ENCODE data around the gene ATOSA. TPM values are rescaled to one million over a fixed set of nuclear protein-coding genes. Genes with fewer than 3 reads are reported as not detected.

The ATOSA gene
- total and polyA plus RNA-seq, 2 experiments from 2014 or later: 6.8 to 26.0 TPM

- DNase-seq (ENCODE audit: low spot score): no peak
- H3K79me2 ChIP-seq: peaks cover 3% of the 10 kb centered on the region
- H3K27ac ChIP-seq: no peak overlapping the region
- H3K4me1 ChIP-seq (ENCODE audit: insufficient read depth): peaks cover 11% of the 10 kb centered on the region
- H3K27me3 ChIP-seq: no peaks in the 10 kb centered on the region
- no peak overlapping the region for H2AFZ ChIP-seq
- H4K20me1 ChIP-seq (ENCODE audit: insufficient read depth, poor library complexity, severe bottlenecking): no peaks in the 10 kb centered on the region
- H3K9me2 ChIP-seq (replicated peaks; ENCODE audit: insufficient read depth): no peaks in the 10 kb centered on the region
- no peak overlapping the region for H3K4me2 ChIP-seq
- TF ChIP-seq, protein P1, sequence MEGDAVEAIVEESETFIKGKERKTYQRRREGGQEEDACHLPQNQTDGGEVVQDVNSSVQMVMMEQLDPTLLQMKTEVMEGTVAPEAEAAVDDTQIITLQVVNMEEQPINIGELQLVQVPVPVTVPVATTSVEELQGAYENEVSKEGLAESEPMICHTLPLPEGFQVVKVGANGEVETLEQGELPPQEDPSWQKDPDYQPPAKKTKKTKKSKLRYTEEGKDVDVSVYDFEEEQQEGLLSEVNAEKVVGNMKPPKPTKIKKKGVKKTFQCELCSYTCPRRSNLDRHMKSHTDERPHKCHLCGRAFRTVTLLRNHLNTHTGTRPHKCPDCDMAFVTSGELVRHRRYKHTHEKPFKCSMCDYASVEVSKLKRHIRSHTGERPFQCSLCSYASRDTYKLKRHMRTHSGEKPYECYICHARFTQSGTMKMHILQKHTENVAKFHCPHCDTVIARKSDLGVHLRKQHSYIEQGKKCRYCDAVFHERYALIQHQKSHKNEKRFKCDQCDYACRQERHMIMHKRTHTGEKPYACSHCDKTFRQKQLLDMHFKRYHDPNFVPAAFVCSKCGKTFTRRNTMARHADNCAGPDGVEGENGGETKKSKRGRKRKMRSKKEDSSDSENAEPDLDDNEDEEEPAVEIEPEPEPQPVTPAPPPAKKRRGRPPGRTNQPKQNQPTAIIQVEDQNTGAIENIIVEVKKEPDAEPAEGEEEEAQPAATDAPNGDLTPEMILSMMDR (IDR thresholded peaks at IDR 0.05; ENCODE audit: poor library complexity): no peak
- no peak for TF ChIP-seq EZH2 (IDR thresholded peaks at IDR 0.05; ENCODE audit: borderline replicate concordance)
- no peak for TF ChIP-seq EZH2phosphoT487 (IDR thresholded peaks at IDR 0.05; ENCODE audit: low read depth, severe bottlenecking, unreplicated experiment)
- no peak overlapping the region for H3K4me3 ChIP-seq
- no peaks in the 10 kb centered on the region for H3K36me3 ChIP-seq (replicated peaks; ENCODE audit: insufficient read depth, low read depth)
- no peaks in the 10 kb centered on the region for H3K9me3 ChIP-seq (ENCODE audit: low read depth)
Observed at GRCh38 chr15:52649686-52650085, 29.5 kb downstream of the ATOSA start.

- Histone ChIP-seq H3K36me3 (replicated peaks; ENCODE audit: insufficient read depth, low read depth) (no peaks in the 10 kb centered on the region), H3K9me2 (replicated peaks; ENCODE audit: insufficient read depth) (no peaks in the 10 kb centered on the region), H3K27me3 (no peaks in the 10 kb centered on the region), H4K20me1 (ENCODE audit: insufficient read depth, poor library complexity, severe bottlenecking) (no peaks in the 10 kb centered on the region), H3K4me3 (no peak overlapping the region), H3K79me2 (peaks cover 3% of the 10 kb centered on the region), H3K4me2 (no peak overlapping the region), H3K4me1 (ENCODE audit: insufficient read depth) (no peaks in the 10 kb centered on the region), H3K27ac (no peak overlapping the region), H2AFZ (no peak overlapping the region), H3K9me3 (ENCODE audit: low read depth) (no peaks in the 10 kb centered on the region)
- TF ChIP-seq EZH2phosphoT487 (IDR thresholded peaks at IDR 0.05; ENCODE audit: low read depth, severe bottlenecking, unreplicated experiment) (no peak), EZH2 (IDR thresholded peaks at IDR 0.05; ENCODE audit: borderline replicate concordance) (no peak)
- TF ChIP-seq, protein P1 (IDR thresholded peaks at IDR 0.05; ENCODE audit: poor library complexity): no peak
- WGBS (ENCODE audit: low lambda C conversion rate, missing lambda C conversion rate): 98% methylated on average over 2 of the region's 2 CpGs
- no peak for DNase-seq (ENCODE audit: low spot score)
Observed at GRCh38 chr15:52645916-52646315, 33.3 kb downstream of the ATOSA start.

DNA sequence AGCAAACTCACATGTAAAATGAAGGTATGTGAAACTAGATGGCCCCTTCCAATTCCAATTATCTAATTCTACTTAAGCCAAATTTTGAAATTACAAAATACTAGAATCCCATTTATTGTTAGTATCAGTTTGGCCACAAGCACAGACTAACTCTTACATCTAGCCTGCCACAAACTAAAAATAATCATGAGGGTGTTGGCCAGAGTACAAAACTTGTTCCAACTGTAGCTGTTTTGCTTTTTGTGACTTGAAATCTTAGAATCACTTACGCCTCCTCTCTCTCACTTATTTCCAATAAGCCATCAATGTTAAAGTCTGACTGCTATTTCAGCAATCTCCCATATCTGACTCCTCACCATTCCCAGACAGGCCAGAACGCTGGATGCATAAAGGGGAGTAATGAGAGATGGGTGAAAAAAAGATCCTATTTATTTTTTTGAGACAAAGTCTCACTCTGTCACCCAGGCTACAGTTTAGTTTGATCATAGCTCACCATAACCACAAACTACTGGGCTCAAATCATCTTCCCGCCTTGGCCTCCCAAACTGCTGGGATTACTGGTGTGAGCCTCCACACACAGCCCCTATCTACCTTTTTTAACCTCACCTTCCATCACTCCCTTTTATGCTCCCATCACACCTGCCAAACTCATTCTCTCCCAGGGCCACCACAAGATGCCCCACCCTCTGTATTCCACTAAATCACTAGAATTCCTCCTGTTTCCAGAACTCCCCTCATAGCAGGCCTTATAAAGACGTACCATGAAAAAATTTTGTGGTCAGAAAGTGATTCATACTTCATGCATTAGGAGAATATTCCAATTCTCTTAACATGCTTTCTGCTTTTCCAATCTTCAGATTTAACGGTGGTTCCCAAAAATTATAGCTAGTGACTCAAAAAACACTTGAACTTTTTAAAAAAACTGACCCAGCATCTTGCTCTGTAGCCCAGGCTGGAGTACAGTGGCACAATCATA, 36.5 kb downstream of the ATOSA start:
- Histone ChIP-seq H3K27me3 (no peaks in the 10 kb centered on the region), H3K36me3 (replicated peaks; ENCODE audit: insufficient read depth, low read depth) (no peaks in the 10 kb centered on the region), H3K9me3 (ENCODE audit: low read depth) (no peaks in the 10 kb centered on the region), H3K4me2 (no peak overlapping the region), H2AFZ (no peak overlapping the region), H3K9me2 (replicated peaks; ENCODE audit: insufficient read depth) (no peaks in the 10 kb centered on the region), H3K4me1 (ENCODE audit: insufficient read depth) (no peaks in the 10 kb centered on the region), H3K27ac (no peak overlapping the region), H3K4me3 (no peak overlapping the region), H4K20me1 (ENCODE audit: insufficient read depth, poor library complexity, severe bottlenecking) (no peaks in the 10 kb centered on the region), H3K79me2 (no peaks in the 10 kb centered on the region)
- no peak for TF ChIP-seq EZH2 (IDR thresholded peaks at IDR 0.05; ENCODE audit: borderline replicate concordance)
- TF ChIP-seq, protein P1 (IDR thresholded peaks at IDR 0.05; ENCODE audit: poor library complexity): no peak
- TF ChIP-seq EZH2phosphoT487 (IDR thresholded peaks at IDR 0.05; ENCODE audit: low read depth, severe bottlenecking, unreplicated experiment): no peak
- 94% methylated on average over 5 of the region's 5 CpGs for WGBS (ENCODE audit: low lambda C conversion rate, missing lambda C conversion rate)
- no peak for DNase-seq (ENCODE audit: low spot score)
